H9 (cell line): Measurements from ENCODE around the gene PPP2R5B. TPM values are rescaled to one million over a fixed set of nuclear protein-coding genes. Genes with fewer than 3 reads are reported as not detected.

Experiments
- DNase-seq: peaks from one replicate; pipeline ENCODE4 v3.0.0-alpha.2; 2017
- H2AFZ ChIP-seq: one replicate; pipeline ENCODE4 v1.6.1; 2013; ENCODE audit warnings: mild to moderate bottlenecking, low read length, control low read depth, moderate library complexity
- H2AK5ac ChIP-seq: 2 replicates; pipeline ENCODE4 v1.6.1; 2013; ENCODE audit warnings: low read length, control low read depth, mixed read lengths; ENCODE audit not compliant: insufficient read length
- H2BK120ac ChIP-seq: one replicate; pipeline ENCODE4 v1.6.1; 2013; ENCODE audit warnings: low read depth, mild to moderate bottlenecking, low read length, control low read depth, inconsistent platforms; ENCODE audit not compliant: poor library complexity, severe bottlenecking
- H2BK12ac ChIP-seq: 2 replicates; pipeline ENCODE4 v1.6.1; 2013; ENCODE audit warnings: low read length, control low read depth, mixed read lengths, low read depth; ENCODE audit not compliant: insufficient read length
- H2BK15ac ChIP-seq: 2 replicates; pipeline ENCODE4 v1.6.1; 2013; ENCODE audit warnings: low read depth, low read length, control low read depth
- H2BK20ac ChIP-seq: one replicate; pipeline ENCODE4 v1.6.1; 2013; ENCODE audit warnings: low read depth, mild to moderate bottlenecking, low read length, control low read depth, inconsistent platforms; ENCODE audit not compliant: poor library complexity, severe bottlenecking
- H2BK5ac ChIP-seq: 2 replicates; pipeline ENCODE4 v1.6.1; 2013; ENCODE audit warnings: low read length, control low read depth, mixed read lengths; ENCODE audit not compliant: insufficient read length
- H3K14ac ChIP-seq: 2 replicates; pipeline ENCODE4 v1.6.1; 2013; ENCODE audit warnings: low read length, control low read depth; ENCODE audit not compliant: insufficient read depth
- H3K18ac ChIP-seq: 2 replicates; pipeline ENCODE4 v1.6.1; 2013; ENCODE audit warnings: low read depth, mild to moderate bottlenecking, mixed read lengths, low read length, control low read depth; ENCODE audit not compliant: insufficient read length
- H3K23ac ChIP-seq: 2 replicates; pipeline ENCODE4 v1.6.1; 2013; ENCODE audit warnings: low read length, control low read depth, mixed read lengths, low read depth; ENCODE audit not compliant: insufficient read length
- H3K23me2 ChIP-seq: 2 replicates; pipeline ENCODE4 v1.6.1; 2013; ENCODE audit warnings: low read depth, mild to moderate bottlenecking, mixed read lengths, low read length, control low read depth; ENCODE audit not compliant: insufficient read length, poor library complexity, severe bottlenecking
- H3K27ac ChIP-seq: 2 replicates; pipeline ENCODE4 v1.5.1; 2013; ENCODE audit warnings: low read length, control low read depth, mixed read lengths, low read depth; ENCODE audit not compliant: insufficient read length
- H3K27me3 ChIP-seq: 2 replicates; pipeline ENCODE4 v1.6.1; 2013; ENCODE audit warnings: low read length, control low read depth, inconsistent platforms; ENCODE audit not compliant: insufficient read depth
- H3K4ac ChIP-seq: 2 replicates; pipeline ENCODE4 v1.6.1; 2013; ENCODE audit warnings: low read depth, mild to moderate bottlenecking, control low read depth, inconsistent platforms, low read length, moderate library complexity
- H3K4me1 ChIP-seq: 2 replicates; pipeline ENCODE4 v1.6.1; 2013; ENCODE audit warnings: low read length, control low read depth, inconsistent platforms; ENCODE audit not compliant: insufficient read depth
- H3K4me2 ChIP-seq: 2 replicates; pipeline ENCODE4 v1.6.1; 2013; ENCODE audit warnings: low read length, control low read depth, mixed read lengths; ENCODE audit not compliant: insufficient read length, insufficient read depth
- H3K56ac ChIP-seq: 2 replicates; pipeline ENCODE4 v1.6.1; 2013; ENCODE audit warnings: low read depth, mild to moderate bottlenecking, mixed read lengths, low read length, control low read depth; ENCODE audit not compliant: insufficient read length
- H3K79me1 ChIP-seq: 2 replicates; pipeline ENCODE4 v1.6.1; 2013; ENCODE audit warnings: low read depth, mild to moderate bottlenecking, moderate library complexity, low read length, control low read depth, inconsistent platforms; ENCODE audit not compliant: insufficient read depth, poor library complexity, severe bottlenecking
- H3K79me2 ChIP-seq: 2 replicates; pipeline ENCODE4 v1.6.1; 2013; ENCODE audit warnings: low read length, control low read depth, inconsistent platforms; ENCODE audit not compliant: insufficient read depth
- H3K9ac ChIP-seq: 2 replicates; pipeline ENCODE4 v1.6.1; 2013; ENCODE audit warnings: low read length, control low read depth, mixed read lengths; ENCODE audit not compliant: insufficient read length; ENCODE audit errors: extremely low read depth
- H3K9me3 ChIP-seq: one replicate; pipeline ENCODE4 v1.6.1; 2013; ENCODE audit warnings: low read depth, low read length, inconsistent platforms; ENCODE audit not compliant: control insufficient read depth
- H3T11ph ChIP-seq: one replicate; pipeline ENCODE4 v1.6.1; 2013; ENCODE audit warnings: mild to moderate bottlenecking, low read length, control low read depth, inconsistent platforms
- H4K20me1 ChIP-seq: one replicate; pipeline ENCODE4 v1.6.1; 2013; ENCODE audit not compliant: control insufficient read depth, insufficient read length, insufficient read depth
- H4K5ac ChIP-seq: 2 replicates; pipeline ENCODE4 v1.6.1; 2013; ENCODE audit warnings: low read depth, mild to moderate bottlenecking, mixed read lengths, low read length, control low read depth; ENCODE audit not compliant: insufficient read length
- H4K8ac ChIP-seq: replicated peaks from 2 replicates; pipeline ENCODE4 v1.6.1; 2013; ENCODE audit warnings: low read length, control low read depth, mixed read lengths, low read depth; ENCODE audit not compliant: insufficient read length
- H4K91ac ChIP-seq: 2 replicates; pipeline ENCODE4 v1.6.1; 2013; ENCODE audit warnings: low read depth, mild to moderate bottlenecking, moderate library complexity, mixed read lengths, low read length, control low read depth; ENCODE audit not compliant: insufficient read length
- H3K27ac Mint-ChIP-seq, 3 experiments: 2 replicates in 2 of 3; 3 replicates in 1 of 3; pipeline ENCODE4 v1.8.0; 2020 to 2021; ENCODE audit warnings: mixed read lengths in 3 of 3, mild to moderate bottlenecking in 1 of 3, moderate library complexity in 1 of 3
- H3K27me3 Mint-ChIP-seq: 2 replicates; pipeline ENCODE4 v1.8.0; 2021; ENCODE audit warnings: low read depth, mild to moderate bottlenecking, moderate library complexity, mixed read lengths
- H3K36me3 Mint-ChIP-seq, 3 experiments: 2 replicates in 2 of 3; 3 replicates in 1 of 3; pipeline ENCODE4 v1.8.0; 2020 to 2021; ENCODE audit warnings: low read depth in 3 of 3, mixed read lengths in 3 of 3; ENCODE audit not compliant: insufficient read depth in 1 of 3
- H3K4me1 Mint-ChIP-seq, 2 experiments: 2 replicates each; pipeline ENCODE4 v1.8.0; 2020; ENCODE audit warnings: mixed read lengths in 2 of 2
- H3K4me3 Mint-ChIP-seq, 2 experiments: 2 replicates in 1 of 2; 3 replicates in 1 of 2; pipeline ENCODE4 v1.8.0; 2020 to 2021; ENCODE audit warnings: mild to moderate bottlenecking in 2 of 2, mixed read lengths in 2 of 2, moderate library complexity in 1 of 2
- H3K9me3 Mint-ChIP-seq, 2 experiments: 2 replicates in 1 of 2; 3 replicates in 1 of 2; pipeline ENCODE4 v1.8.0; 2020; ENCODE audit warnings: mild to moderate bottlenecking in 2 of 2, mixed read lengths in 2 of 2, moderate library complexity in 1 of 2
- WGBS: extraction: QIAGEN DNeasy Blood & Tissue Kit; methylation state at CpG from one replicate; pipeline ENCODE4 v1.1.7; 2013; ENCODE audit warnings: missing lambda C conversion rate, low lambda C conversion rate, mixed read lengths; ENCODE audit not compliant: insufficient read length; ENCODE audit errors: extremely low coverage; 5-methylcytosine and 5-hydroxymethylcytosine counted together
- total RNA-seq: library from RNA; stranded (reverse); gene quantifications from 2 replicates; pipeline ENCODE4 v1.2.1, GENCODE V29; 2021
- TF ChIP-seq, protein P1 (sequence below): fragments of 200-600 bp; sonication (generic); conservative IDR thresholded peaks from 3 replicates; pipeline ENCODE4 v1.8.0; 2021; ENCODE audit warnings: antibody characterized with exemption, mild to moderate bottlenecking

Gene PPP2R5B
- total RNA-seq, 1 experiment from 2014 or later = 6.3 TPM

DNA sequence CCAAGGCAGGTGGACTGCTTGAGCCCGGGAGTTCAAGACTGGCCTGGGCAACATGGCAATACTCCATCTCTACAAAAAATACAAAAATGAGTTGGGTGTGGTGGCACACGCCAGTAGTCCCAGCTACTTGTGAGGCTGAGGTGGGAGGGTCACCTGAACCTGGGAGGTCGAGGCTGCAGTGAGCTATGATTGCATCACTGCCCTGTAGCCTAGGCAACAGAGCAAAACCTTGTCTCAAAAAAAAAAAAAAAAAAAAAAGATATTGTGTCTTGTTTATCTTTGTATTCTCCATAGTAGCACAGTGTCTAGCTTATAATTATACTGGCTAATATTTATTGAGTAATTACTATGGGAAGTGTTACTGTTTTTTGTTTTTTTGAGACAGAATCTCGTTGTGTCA, 27.0 kb downstream of the PPP2R5B start:
- Mint-ChIP-seq H3K4me3 (no peak overlapping the region), H3K4me1 (no peaks in the 10 kb centered on the region), H3K27ac (no peak overlapping the region), H3K9me3 (no peaks in the 10 kb centered on the region), H3K27me3 (peaks cover 5% of the 10 kb centered on the region), H3K36me3 (no peaks in the 10 kb centered on the region)
- Histone ChIP-seq H3K27me3 (no peaks in the 10 kb centered on the region), H3K56ac (no peak overlapping the region), H2BK120ac (no peak overlapping the region), H2BK12ac (no peak overlapping the region), H2BK15ac (no peak overlapping the region), H2AFZ (no peak overlapping the region), H2AK5ac (no peak overlapping the region), H3K9me3 (no peaks in the 10 kb centered on the region), H4K5ac (no peak overlapping the region), H3T11ph (no peak overlapping the region), H3K23ac (no peak overlapping the region), H4K91ac (no peak overlapping the region), H3K4ac (no peak overlapping the region), H3K14ac (no peak overlapping the region), H3K9ac (no peak overlapping the region), H3K27ac (no peak overlapping the region), H2BK20ac (no peak overlapping the region), H4K20me1 (no peaks in the 10 kb centered on the region), H3K4me1 (no peaks in the 10 kb centered on the region), H4K8ac (no peak overlapping the region), H3K23me2 (no peaks in the 10 kb centered on the region), H3K18ac (no peak overlapping the region), H3K4me2 (no peak overlapping the region), H3K79me1 (no peaks in the 10 kb centered on the region), H3K79me2 (no peaks in the 10 kb centered on the region), H2BK5ac (no peak overlapping the region)
- DNase-seq = no peak
- TF ChIP-seq, protein P1, sequence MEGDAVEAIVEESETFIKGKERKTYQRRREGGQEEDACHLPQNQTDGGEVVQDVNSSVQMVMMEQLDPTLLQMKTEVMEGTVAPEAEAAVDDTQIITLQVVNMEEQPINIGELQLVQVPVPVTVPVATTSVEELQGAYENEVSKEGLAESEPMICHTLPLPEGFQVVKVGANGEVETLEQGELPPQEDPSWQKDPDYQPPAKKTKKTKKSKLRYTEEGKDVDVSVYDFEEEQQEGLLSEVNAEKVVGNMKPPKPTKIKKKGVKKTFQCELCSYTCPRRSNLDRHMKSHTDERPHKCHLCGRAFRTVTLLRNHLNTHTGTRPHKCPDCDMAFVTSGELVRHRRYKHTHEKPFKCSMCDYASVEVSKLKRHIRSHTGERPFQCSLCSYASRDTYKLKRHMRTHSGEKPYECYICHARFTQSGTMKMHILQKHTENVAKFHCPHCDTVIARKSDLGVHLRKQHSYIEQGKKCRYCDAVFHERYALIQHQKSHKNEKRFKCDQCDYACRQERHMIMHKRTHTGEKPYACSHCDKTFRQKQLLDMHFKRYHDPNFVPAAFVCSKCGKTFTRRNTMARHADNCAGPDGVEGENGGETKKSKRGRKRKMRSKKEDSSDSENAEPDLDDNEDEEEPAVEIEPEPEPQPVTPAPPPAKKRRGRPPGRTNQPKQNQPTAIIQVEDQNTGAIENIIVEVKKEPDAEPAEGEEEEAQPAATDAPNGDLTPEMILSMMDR = no peak
- no CpG with 5 or more reads among the region's 4 CpGs for WGBS
